Measurements from ENCODE around the gene CAPRIN2.

CAPRIN2 gene

DNA sequence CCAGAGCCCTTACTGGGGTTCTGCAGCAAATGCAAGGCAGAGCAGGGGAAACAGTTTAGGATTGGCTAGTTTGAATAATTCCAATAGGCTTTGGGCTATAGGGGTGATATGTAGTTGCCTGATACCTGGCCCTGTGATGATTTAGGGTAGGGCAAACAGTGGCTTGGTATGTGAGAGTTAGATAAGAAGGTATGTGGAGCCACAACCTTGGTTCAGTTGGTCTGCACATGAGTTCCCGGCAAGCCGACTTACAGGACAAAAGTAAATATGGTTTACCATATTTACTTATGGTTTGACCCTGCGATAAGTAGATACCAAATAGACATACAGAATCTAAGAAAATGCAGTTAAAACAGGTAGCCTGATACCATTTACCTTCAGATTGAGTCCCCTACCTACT, 8.3 kb upstream of the CAPRIN2 start:
- no peak for DNase-seq

DNA sequence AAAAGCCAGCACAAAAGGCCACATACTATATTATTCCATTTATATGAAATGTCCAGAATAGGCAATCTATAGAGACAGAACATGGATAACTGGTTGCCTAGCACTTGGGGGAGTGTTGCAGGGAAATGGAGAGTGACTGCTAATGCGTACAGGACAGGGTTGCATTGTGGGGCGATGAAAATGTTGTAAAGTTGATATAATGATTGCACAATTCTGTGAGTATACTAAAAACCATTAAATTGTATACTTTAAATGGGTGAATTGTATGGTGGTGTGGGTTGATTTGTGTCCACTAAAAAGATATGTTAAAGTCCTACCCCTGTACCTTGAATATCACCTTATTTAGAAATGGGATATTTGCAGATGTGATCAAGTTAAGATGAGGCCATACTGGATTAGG, 7.0 kb upstream of the CAPRIN2 start:
- no peak for DNase-seq

GRCh38 chr12:30757316-30757715, 2.6 kb upstream of the CAPRIN2 start:
- DNase-seq, result no peak

- no peak for DNase-seq
These were observed 1.3 kb upstream of the CAPRIN2 start for GRCh38 chr12:30756074-30756473.

GRCh38 chr12:30755395-30755762, 628 bp upstream of the CAPRIN2 start:
- DNase-seq, result no peak

DNA sequence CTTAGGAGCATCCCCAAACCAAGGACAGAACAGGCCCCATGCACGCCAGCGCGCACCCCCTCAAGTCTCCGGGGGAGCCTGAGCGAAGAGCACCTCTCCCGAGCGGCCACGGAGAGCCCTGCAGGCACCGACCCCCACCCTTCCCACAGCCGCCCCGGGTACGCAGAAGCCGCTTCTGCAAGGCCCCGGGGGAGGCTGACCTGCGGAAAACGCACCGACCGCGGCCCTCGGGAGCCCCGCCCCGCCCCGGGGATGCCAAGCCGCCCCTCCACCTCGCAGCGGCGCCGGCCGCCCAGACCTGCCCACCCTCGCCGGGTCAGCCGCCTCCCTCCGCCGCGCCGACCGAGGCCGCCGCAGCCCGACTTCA, 385 bp downstream of the CAPRIN2 start:
- no peak for DNase-seq

- DNase-seq, result no peak
These were observed 884 bp downstream of the CAPRIN2 start for GRCh38 chr12:30753751-30754382.

DNA sequence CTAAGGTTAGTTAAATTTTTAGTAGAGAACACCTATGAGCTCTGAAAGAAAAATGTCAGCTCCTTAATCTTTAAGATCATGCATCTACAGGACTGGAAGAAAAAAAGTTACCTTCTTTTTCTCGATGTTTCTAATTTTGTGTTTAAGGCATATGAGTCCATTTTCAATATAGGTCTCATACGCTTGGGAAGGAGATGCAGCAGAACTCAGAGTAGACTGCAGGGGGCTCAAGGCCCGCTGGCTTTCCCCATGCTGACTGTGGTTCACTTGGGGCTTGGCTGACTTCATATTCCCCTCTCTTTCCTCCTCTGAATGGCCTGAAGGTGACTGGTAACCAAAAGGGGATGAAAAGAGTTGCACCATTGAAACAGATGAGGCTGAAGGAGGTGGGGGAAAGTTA, 1.5 kb downstream of the CAPRIN2 start:
- peak; percentile 3 to 6 for DNase-seq

- no peak for DNase-seq
These were observed 2.5 kb downstream of the CAPRIN2 start for GRCh38 chr12:30752255-30752654.

- DNase-seq, result no peak
These were observed 6.6 kb downstream of the CAPRIN2 start for GRCh38 chr12:30748147-30748546.

- DNase-seq, result no peak
These were observed 8.6 kb downstream of the CAPRIN2 start for GRCh38 chr12:30746190-30746589.

- DNase-seq, result no peak
These were observed 10.4 kb downstream of the CAPRIN2 start for GRCh38 chr12:30744321-30744720.

DNA sequence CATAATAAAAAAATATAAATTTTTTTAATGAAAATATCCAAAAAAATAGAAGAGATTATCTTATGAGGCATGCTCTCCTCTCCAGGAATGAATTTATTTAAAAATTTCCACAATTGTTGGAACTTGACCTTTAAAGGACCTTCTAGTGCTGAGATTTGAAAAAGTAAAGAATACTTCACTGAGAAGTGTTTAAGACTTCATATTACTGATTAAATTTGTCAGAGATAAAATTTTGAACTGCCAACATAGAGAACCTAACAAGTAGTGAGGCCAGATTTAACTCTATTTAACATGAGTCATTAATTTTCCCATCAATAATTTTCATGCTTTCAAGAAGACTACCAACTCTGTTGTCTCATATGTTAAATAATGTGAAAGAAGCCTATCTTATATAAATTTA, 14.5 kb downstream of the CAPRIN2 start:
- no peak for DNase-seq

GRCh38 chr12:30739020-30739419, 15.7 kb downstream of the CAPRIN2 start:
- no peak for DNase-seq

- DNase-seq, result no peak
These were observed 21.7 kb downstream of the CAPRIN2 start for GRCh38 chr12:30732954-30733637.

DNA sequence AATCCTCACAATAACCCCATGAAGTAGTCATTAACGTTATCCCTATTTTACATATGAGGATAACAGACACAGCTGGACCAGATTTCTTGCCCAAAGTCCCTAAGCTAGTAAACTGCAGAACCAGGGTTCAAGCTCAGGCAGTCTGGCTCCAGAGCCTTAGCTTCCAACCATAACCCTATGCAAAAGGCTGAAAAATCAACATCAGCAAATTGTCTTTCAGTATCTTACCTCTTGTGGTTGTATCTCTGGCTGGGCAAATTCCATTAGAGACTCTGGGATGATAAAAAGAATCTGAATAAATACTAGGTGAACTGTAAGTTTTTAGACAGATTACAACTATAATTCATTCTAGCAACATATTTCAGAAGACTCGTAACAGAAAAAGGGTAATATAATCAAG, 24.7 kb downstream of the CAPRIN2 start:
- DNase-seq, result no peak

GRCh38 chr12:30729547-30729946, 25.2 kb downstream of the CAPRIN2 start:
- DNase-seq, result no peak

DNA sequence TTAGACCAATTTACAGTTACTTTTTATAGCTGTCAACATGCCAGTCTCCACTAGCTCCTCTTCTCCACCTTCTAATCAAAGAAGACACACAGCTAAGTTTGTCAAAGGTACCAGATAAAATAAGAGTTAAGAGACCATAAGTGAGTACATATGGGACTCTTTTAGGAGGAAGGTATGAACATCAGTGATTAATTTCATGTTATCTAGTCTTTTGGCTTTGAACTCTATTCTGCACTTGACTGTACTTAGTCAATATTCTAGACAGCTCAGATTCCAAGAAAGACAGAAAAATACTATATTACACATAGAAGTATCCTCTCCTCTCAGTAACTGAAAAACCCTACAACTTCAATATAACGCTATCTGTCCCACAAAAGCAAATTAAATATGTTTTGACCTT, 28.1 kb downstream of the CAPRIN2 start:
- DNase-seq, result no peak

- no peak for DNase-seq
These were observed 29.0 kb downstream of the CAPRIN2 start for GRCh38 chr12:30725739-30726138.

GRCh38 chr12:30719060-30719459, 35.7 kb downstream of the CAPRIN2 start:
- DNase-seq, result no peak

- no peak for DNase-seq
These were observed 47.0 kb downstream of the CAPRIN2 start for GRCh38 chr12:30707613-30708342.

- no peak for DNase-seq
These were observed 48.3 kb downstream of the CAPRIN2 start for GRCh38 chr12:30706476-30706875.

- DNase-seq, result no peak
These were observed 53.7 kb downstream of the CAPRIN2 start for GRCh38 chr12:30701056-30701455.

DNA sequence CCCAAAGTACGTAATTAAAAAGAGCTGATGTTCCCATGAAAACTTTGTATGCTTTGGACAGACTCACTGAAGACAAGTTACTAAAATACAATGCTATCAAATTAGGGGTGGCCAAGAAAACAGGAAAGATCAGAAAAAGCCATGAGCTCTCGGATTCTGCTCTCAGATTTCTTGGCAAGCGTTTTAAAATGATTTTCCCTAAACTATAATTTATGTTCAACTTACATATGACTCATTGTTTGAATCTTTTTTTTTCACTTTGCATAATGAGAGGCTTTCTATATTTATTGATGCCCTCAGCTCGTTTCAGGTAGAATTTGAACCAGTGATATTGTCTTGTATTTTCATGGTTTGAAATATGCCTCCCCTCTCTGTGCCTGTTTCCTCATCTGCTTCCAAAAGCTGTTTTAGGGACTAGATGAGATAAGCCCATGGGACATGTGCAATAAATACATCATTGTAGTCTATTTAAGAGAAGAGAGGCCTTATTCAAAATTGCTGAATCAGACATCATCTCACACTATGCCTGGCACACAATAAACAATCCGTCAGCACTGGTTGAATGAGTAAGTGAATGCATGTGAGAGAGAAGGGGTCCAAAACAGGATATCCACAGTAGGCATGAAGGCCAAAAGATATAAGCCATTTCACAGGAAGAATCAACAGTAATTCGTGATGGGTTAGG, 54.4 kb downstream of the CAPRIN2 start:
- no peak for DNase-seq
